ENCODE measurements around the gene SAXO1. TPM values are rescaled to one million over a fixed set of nuclear protein-coding genes. Genes with fewer than 3 reads are reported as not detected.

The SAXO1 gene
- total RNA-seq, 1 experiment from 2014 or later: not detected

DNA sequence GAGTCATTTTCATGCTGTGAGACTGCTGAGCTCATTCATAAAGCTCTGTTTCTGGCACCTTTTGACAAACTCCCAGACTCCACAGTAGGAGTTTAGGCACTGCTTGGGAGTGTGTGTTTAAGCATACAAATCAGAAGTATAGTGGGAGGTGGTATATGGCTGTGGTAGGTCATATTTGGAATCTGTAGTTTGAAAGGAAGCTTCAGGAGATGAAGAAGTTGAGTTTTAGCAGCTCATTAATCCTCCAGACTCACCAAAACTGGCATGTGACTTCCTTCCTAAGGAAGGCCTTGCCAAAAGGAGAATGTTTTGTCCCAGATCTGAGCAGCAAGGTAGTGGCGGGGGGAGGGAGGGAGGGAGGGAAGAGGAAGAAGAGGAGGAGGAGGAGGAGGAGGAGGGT, 52.8 kb downstream of the SAXO1 start:
- ChIA-PET RAD21 (ENCODE audit: low non-redundant PET in 1 of 2, low total read pairs in 2 of 2, uncharacterized antibody in 2 of 2, unreplicated experiment in 2 of 2) (no interaction called here), POLR2A (no interaction called here), CTCF (no interaction called here)
- Histone ChIP-seq H3K4me1 (ENCODE audit: control insufficient read depth in 1 of 2, insufficient read depth in 2 of 2, low read length in 2 of 2) (no peaks in the 10 kb centered on the region), H3K9ac (ENCODE audit: low read length) (no peak overlapping the region), H2AFZ (ENCODE audit: low read depth, low read length, poor library complexity, severe bottlenecking) (no peak overlapping the region), H3K27me3 (ENCODE audit: insufficient read depth, low read length) (peaks cover 24% of the 10 kb centered on the region), H3K36me3 (ENCODE audit: control insufficient read depth in 1 of 2, insufficient read depth in 2 of 2, low read length in 2 of 2) (no peaks in the 10 kb centered on the region), H3K4me2 (ENCODE audit: low read length) (no peak overlapping the region), H3K9me2 (ENCODE audit: insufficient read depth) (no peaks in the 10 kb centered on the region), H3K9me3 (ENCODE audit: control insufficient read depth in 1 of 2, insufficient read depth in 1 of 2, low read depth in 1 of 2, low read length in 2 of 2) (no peaks in the 10 kb centered on the region), H3K4me3 (replicated peaks in 1 of 2; ENCODE audit: low read depth in 1 of 2, low read length in 2 of 2) (no peak overlapping the region), H3K79me2 (ENCODE audit: insufficient read depth, low read length) (no peaks in the 10 kb centered on the region), H3K27ac (ENCODE audit: low read depth, low read length) (no peak overlapping the region), H4K20me1 (ENCODE audit: insufficient read depth) (no peaks in the 10 kb centered on the region)
- intact Hi-C loops (cut with micrococcal nuclease): no loop called here
- TF ChIP-seq SP1 (IDR thresholded peaks at IDR 0.05; ENCODE audit: low read depth) (no peak), CBX3 (IDR thresholded peaks at IDR 0.05; ENCODE audit: low read depth) (no peak), EZH2phosphoT487 (IDR thresholded peaks at IDR 0.05; ENCODE audit: borderline replicate concordance) (no peak), RAD21 (IDR thresholded peaks at IDR 0.05; ENCODE audit: low read depth) (no peak), SIN3A (IDR thresholded peaks at IDR 0.05; ENCODE audit: low read depth) (no peak), CEBPB (IDR thresholded peaks at IDR 0.05; ENCODE audit: low read depth) (no peak), ZNF274 (IDR thresholded peaks at IDR 0.05; ENCODE audit: low read depth, low read length) (no peak)
- ATAC-seq: no peak
- DNase-seq (ENCODE audit: low read depth, low spot score): no peak
- BruUV-seq (replicated peaks): no TSS peak

DNA sequence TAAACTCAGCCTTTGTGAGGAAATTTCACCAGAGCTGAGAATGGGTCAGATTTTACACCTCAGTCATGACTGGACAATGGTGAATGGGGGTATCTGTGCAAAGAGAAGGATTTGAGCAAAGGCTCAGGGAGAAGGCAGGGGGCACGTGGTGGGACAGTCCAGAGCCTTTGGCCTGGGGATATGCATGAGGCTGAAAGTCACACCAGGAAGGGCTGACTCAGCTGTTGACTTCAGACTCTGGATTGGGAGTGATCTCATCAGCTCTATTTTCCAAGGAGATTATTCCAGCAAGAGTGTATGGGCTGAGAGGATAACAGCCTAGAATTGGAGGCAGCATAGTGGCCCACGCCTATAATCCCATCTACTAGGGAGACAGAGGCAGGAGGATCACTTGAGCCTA, 53.6 kb downstream of the SAXO1 start:
- Histone ChIP-seq H3K4me3 (replicated peaks in 1 of 2; ENCODE audit: low read depth in 1 of 2, low read length in 2 of 2) (no peak overlapping the region), H3K36me3 (ENCODE audit: control insufficient read depth in 1 of 2, insufficient read depth in 2 of 2, low read length in 2 of 2) (no peaks in the 10 kb centered on the region), H2AFZ (ENCODE audit: low read depth, low read length, poor library complexity, severe bottlenecking) (no peak overlapping the region), H3K27me3 (ENCODE audit: insufficient read depth, low read length) (peaks cover 30% of the 10 kb centered on the region), H3K4me1 (ENCODE audit: control insufficient read depth in 1 of 2, insufficient read depth in 2 of 2, low read length in 2 of 2) (no peaks in the 10 kb centered on the region), H3K9me3 (ENCODE audit: control insufficient read depth in 1 of 2, insufficient read depth in 1 of 2, low read depth in 1 of 2, low read length in 2 of 2) (no peaks in the 10 kb centered on the region), H4K20me1 (ENCODE audit: insufficient read depth) (no peaks in the 10 kb centered on the region), H3K27ac (ENCODE audit: low read depth, low read length) (no peak overlapping the region), H3K79me2 (ENCODE audit: insufficient read depth, low read length) (no peaks in the 10 kb centered on the region), H3K4me2 (ENCODE audit: low read length) (no peak overlapping the region), H3K9ac (ENCODE audit: low read length) (no peak overlapping the region), H3K9me2 (ENCODE audit: insufficient read depth) (no peaks in the 10 kb centered on the region)
- intact Hi-C loops (cut with micrococcal nuclease): no loop called here
- RAD21 ChIA-PET (ENCODE audit: low non-redundant PET in 1 of 2, low total read pairs in 2 of 2, uncharacterized antibody in 2 of 2, unreplicated experiment in 2 of 2): no interaction called here
- CTCF ChIA-PET: no interaction called here
- DNase-seq (ENCODE audit: low read depth, low spot score) (no peak), ATAC-seq (no peak)
- no TSS peak for BruUV-seq (replicated peaks)
- POLR2A ChIA-PET: no interaction called here
- TF ChIP-seq, protein P1, sequence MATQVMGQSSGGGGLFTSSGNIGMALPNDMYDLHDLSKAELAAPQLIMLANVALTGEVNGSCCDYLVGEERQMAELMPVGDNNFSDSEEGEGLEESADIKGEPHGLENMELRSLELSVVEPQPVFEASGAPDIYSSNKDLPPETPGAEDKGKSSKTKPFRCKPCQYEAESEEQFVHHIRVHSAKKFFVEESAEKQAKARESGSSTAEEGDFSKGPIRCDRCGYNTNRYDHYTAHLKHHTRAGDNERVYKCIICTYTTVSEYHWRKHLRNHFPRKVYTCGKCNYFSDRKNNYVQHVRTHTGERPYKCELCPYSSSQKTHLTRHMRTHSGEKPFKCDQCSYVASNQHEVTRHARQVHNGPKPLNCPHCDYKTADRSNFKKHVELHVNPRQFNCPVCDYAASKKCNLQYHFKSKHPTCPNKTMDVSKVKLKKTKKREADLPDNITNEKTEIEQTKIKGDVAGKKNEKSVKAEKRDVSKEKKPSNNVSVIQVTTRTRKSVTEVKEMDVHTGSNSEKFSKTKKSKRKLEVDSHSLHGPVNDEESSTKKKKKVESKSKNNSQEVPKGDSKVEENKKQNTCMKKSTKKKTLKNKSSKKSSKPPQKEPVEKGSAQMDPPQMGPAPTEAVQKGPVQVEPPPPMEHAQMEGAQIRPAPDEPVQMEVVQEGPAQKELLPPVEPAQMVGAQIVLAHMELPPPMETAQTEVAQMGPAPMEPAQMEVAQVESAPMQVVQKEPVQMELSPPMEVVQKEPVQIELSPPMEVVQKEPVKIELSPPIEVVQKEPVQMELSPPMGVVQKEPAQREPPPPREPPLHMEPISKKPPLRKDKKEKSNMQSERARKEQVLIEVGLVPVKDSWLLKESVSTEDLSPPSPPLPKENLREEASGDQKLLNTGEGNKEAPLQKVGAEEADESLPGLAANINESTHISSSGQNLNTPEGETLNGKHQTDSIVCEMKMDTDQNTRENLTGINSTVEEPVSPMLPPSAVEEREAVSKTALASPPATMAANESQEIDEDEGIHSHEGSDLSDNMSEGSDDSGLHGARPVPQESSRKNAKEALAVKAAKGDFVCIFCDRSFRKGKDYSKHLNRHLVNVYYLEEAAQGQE (IDR thresholded peaks at IDR 0.05; ENCODE audit: low read depth): no peak
- no peak for TF ChIP-seq JUND (IDR thresholded peaks at IDR 0.05)
- TF ChIP-seq RAD21 (IDR thresholded peaks at IDR 0.05; ENCODE audit: low read depth): no peak
- no peak for TF ChIP-seq CBX3 (IDR thresholded peaks at IDR 0.05; ENCODE audit: low read depth)
- TF ChIP-seq, protein P2, sequence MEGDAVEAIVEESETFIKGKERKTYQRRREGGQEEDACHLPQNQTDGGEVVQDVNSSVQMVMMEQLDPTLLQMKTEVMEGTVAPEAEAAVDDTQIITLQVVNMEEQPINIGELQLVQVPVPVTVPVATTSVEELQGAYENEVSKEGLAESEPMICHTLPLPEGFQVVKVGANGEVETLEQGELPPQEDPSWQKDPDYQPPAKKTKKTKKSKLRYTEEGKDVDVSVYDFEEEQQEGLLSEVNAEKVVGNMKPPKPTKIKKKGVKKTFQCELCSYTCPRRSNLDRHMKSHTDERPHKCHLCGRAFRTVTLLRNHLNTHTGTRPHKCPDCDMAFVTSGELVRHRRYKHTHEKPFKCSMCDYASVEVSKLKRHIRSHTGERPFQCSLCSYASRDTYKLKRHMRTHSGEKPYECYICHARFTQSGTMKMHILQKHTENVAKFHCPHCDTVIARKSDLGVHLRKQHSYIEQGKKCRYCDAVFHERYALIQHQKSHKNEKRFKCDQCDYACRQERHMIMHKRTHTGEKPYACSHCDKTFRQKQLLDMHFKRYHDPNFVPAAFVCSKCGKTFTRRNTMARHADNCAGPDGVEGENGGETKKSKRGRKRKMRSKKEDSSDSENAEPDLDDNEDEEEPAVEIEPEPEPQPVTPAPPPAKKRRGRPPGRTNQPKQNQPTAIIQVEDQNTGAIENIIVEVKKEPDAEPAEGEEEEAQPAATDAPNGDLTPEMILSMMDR (IDR thresholded peaks at IDR 0.05 in 2 of 3, conservative IDR thresholded peaks at IDR 0.05 in 1 of 3; ENCODE audit: borderline replicate concordance in 1 of 3, insufficient read depth in 1 of 3, low read depth in 2 of 3, low read length in 2 of 3): no peak
- TF ChIP-seq TCF7L2 (IDR thresholded peaks at IDR 0.05; ENCODE audit: borderline replicate concordance, extremely low read depth, insufficient read depth, insufficient read length): no peak
- no peak for TF ChIP-seq POLR2AphosphoS5 (IDR thresholded peaks at IDR 0.05; ENCODE audit: low read depth, low read length)
- no peak for TF ChIP-seq SP1 (IDR thresholded peaks at IDR 0.05; ENCODE audit: low read depth)
- no peak for TF ChIP-seq EGR1 (IDR thresholded peaks at IDR 0.05; ENCODE audit: low read depth)
- TF ChIP-seq SIN3A (IDR thresholded peaks at IDR 0.05; ENCODE audit: low read depth): no peak
- no peak for TF ChIP-seq SRF (IDR thresholded peaks at IDR 0.05; ENCODE audit: low read depth)

Measured in HCT116 (cell line).